K562 (cell line): ENCODE data around the gene CRYBG2. TPM values are rescaled to one million over a fixed set of nuclear protein-coding genes. Genes with fewer than 3 reads are reported as not detected.

Experiments
- ARID2 ChIP-seq: fragments of 450-650 bp; IDR thresholded peaks from 2 replicates; pipeline ENCODE4 v1.6.1; 2017; ENCODE audit warnings: antibody characterized with exemption, mild to moderate bottlenecking
- ARNT ChIP-seq, 2 experiments: fragments of 450-650 bp; IDR thresholded peaks; 2 replicates each; pipeline ENCODE4 v1.6.1; 2016; ENCODE audit warnings: mild to moderate bottlenecking in 1 of 2
- ATF1 ChIP-seq, 2 experiments: fragments of 450-650 bp in 1 of 2; IDR thresholded peaks; 2 replicates each; pipeline ENCODE4 v1.6.1; 2016; ENCODE audit warnings: missing compliant biosample characterization in 1 of 2, missing genetic modification characterization in 1 of 2
- BCLAF1 ChIP-seq, 2 experiments: fragments of 450-650 bp in 1 of 2; IDR thresholded peaks; 2 replicates each; pipeline ENCODE4 v1.6.1; 2011 to 2017; ENCODE audit warnings: low read depth in 2 of 2, antibody characterized with exemption in 1 of 2, borderline replicate concordance in 1 of 2, low read length in 1 of 2, mild to moderate bottlenecking in 1 of 2, mixed read lengths in 1 of 2; ENCODE audit not compliant: control insufficient read depth in 1 of 2
- DEAF1 ChIP-seq: fragments of 450-650 bp; formaldehyde crosslinking; IDR thresholded peaks from 2 replicates; pipeline ENCODE4 v1.4.0; 2020; ENCODE audit warnings: mild to moderate bottlenecking, moderate library complexity
- DPF2 ChIP-seq: fragments of 450-650 bp; IDR thresholded peaks from 2 replicates; pipeline ENCODE4 v1.6.1; 2016
- EGR1 ChIP-seq: fragments of 450-650 bp; conservative IDR thresholded peaks from 2 replicates; pipeline ENCODE4 v1.6.1; 2017; ENCODE audit warnings: mild to moderate bottlenecking
- FOXA1 ChIP-seq: fragments of 450-650 bp; IDR thresholded peaks from 2 replicates; pipeline ENCODE4 v1.6.1; 2016; ENCODE audit warnings: mild to moderate bottlenecking, borderline replicate concordance
- GABPA ChIP-seq: fragments of 200-800 bp; sonication (Bioruptor generic); conservative IDR thresholded peaks from 2 replicates; pipeline ENCODE4 v1.6.1; 2016; ENCODE audit warnings: low read depth, missing genetic modification characterization, missing compliant biosample characterization
- GABPB2 ChIP-seq: fragments of 250-450 bp; sonication (Bioruptor Pico); conservative IDR thresholded peaks from 2 replicates; pipeline ENCODE4 v1.5.1; 2021; ENCODE audit warnings: mild to moderate bottlenecking
- GTF2A2 ChIP-seq: IDR thresholded peaks from 2 replicates; pipeline ENCODE4 v1.6.1; 2016; ENCODE audit warnings: mild to moderate bottlenecking, missing genetic modification characterization, missing compliant biosample characterization
- NCOA1 ChIP-seq: fragments of 450-650 bp; IDR thresholded peaks from 2 replicates; pipeline ENCODE4 v1.6.1; 2016; ENCODE audit warnings: low read depth
- NELFE ChIP-seq: IDR thresholded peaks from 2 replicates; pipeline ENCODE4 v1.6.1; 2011; ENCODE audit warnings: mild to moderate bottlenecking; ENCODE audit not compliant: insufficient read depth, insufficient read length
- NR4A1 ChIP-seq, 2 experiments: fragments of 250-450 bp in 1 of 2; fragments of 450-650 bp in 1 of 2; sonication (Bioruptor Pico) in 1 of 2; IDR thresholded peaks; 2 replicates each; pipeline versions ENCODE4 v1.4.0 to v1.6.1; 2016 to 2020; ENCODE audit warnings: mild to moderate bottlenecking in 2 of 2, missing compliant biosample characterization in 1 of 2, missing genetic modification characterization in 1 of 2, moderate library complexity in 1 of 2
- RBM39 ChIP-seq: fragments of 200-400 bp; formaldehyde crosslinking; optimal IDR thresholded peaks from 2 replicates; pipeline ENCODE3; 2018; ENCODE audit warnings: low read depth, low read length
- RNF2 ChIP-seq: sonication (generic); IDR thresholded peaks from 2 replicates; pipeline ENCODE4 v1.6.1; 2016
- TCF15 ChIP-seq: fragments of 250-450 bp; sonication (Bioruptor Pico); IDR thresholded peaks from 2 replicates; pipeline ENCODE4 v1.8.0; 2022; ENCODE audit warnings: moderate library complexity, mild to moderate bottlenecking, inconsistent platforms
- ZBTB9 ChIP-seq: fragments of 450-650 bp; formaldehyde crosslinking; IDR thresholded peaks from 2 replicates; pipeline ENCODE4 v1.4.0; 2020; ENCODE audit warnings: mild to moderate bottlenecking, moderate library complexity
- ZNF408 ChIP-seq: fragments of 250-450 bp; sonication (Bioruptor Pico); IDR thresholded peaks from 2 replicates; pipeline ENCODE4 v1.4.0; 2020; ENCODE audit warnings: low read depth, mild to moderate bottlenecking, moderate library complexity
- polyA plus RNA-seq, 8 experiments: library from polyadenylated mRNA; depleted of rRNA in 4 of 8; stranded (reverse) in 5 of 8; unstranded in 3 of 8; fragments of >200 nt; fragmentation: Nextera tagmentation in 2 of 8; fragmentation: Illumina TruSeq in 1 of 8; extraction: Ambion mirVana in 2 of 8; extraction: Trizol in 1 of 8; gene quantifications; 2 replicates each; pipeline versions ENCODE4 v1.2.1 to v1.2.3, GENCODE V29; 2011 to 2014; ENCODE audit warnings: inconsistent platforms in 1 of 8, missing spikeins in 1 of 8
- total RNA-seq, 7 experiments: library from RNA; depleted of rRNA in 6 of 7; stranded (reverse); fragments of >200 nt in 6 of 7; fragmentation: Illumina TruSeq in 2 of 7; extraction: Trizol in 2 of 7; gene quantifications; 2 replicates each; pipeline versions ENCODE4 v1.2.1 to v1.2.3, GENCODE V29; 2011 to 2021; ENCODE audit warnings: low replicate concordance in 1 of 7

Gene CRYBG2
- total and polyA plus RNA-seq, 9 of the 15 experiments (the other 6 are each of a cell fraction or from before 2014, with no cell fraction given): 0.39 to 8.5 (median 3.7) TPM

GRCh38 chr1:26288311-26288941, 65.5 kb downstream of the CRYBG2 start (continued):
- TF ChIP-seq DEAF1: 0 out of 2 replicates have a peak, but pooled peaks have one; percentile 16
- no peak for TF ChIP-seq ATF1 (CRISPR knock-in tag; IDR thresholded peaks at IDR 0.05)
- TF ChIP-seq ATF1 (tag; IDR thresholded peaks at IDR 0.05): no peak
- TF ChIP-seq RNF2: no peak
- no peak for TF ChIP-seq BCLAF1 (IDR thresholded peaks at IDR 0.05; ENCODE audit: borderline replicate concordance in 1 of 2, control insufficient read depth in 1 of 2, low read depth in 2 of 2, low read length in 1 of 2)
- TF ChIP-seq GTF2A2 (tag): no peak
- TF ChIP-seq ZNF408 (CRISPR knock-in tag): no peak
- TF ChIP-seq ARID2: no peak
- no peak for TF ChIP-seq RBM39
- no peak for TF ChIP-seq GABPB2 (CRISPR knock-in tag)
- no peak for TF ChIP-seq ARNT (IDR thresholded peaks at IDR 0.05)
- no peak for TF ChIP-seq NCOA1
- peak; percentile 54; the same call in 1 of the 2 replicates for TF ChIP-seq ZBTB9 (CRISPR knock-in tag)
- no peak for TF ChIP-seq FOXA1
- TF ChIP-seq EGR1: no peak
- TF ChIP-seq NELFE: no peak
- 0 out of 2 replicates have a peak, but pooled peaks have one; percentile 27 for TF ChIP-seq TCF15 (CRISPR knock-in tag)
- TF ChIP-seq NR4A1 (CRISPR knock-in tag; IDR thresholded peaks at IDR 0.05): no peak
- TF ChIP-seq NR4A1 (tag; IDR thresholded peaks at IDR 0.05): no peak
- TF ChIP-seq GABPA (tag): no peak
- peak; percentile 60; the same call in 1 of the 2 replicates for TF ChIP-seq DPF2
